K562 (cell line): ENCODE data around the gene SIKE1. TPM values are rescaled to one million over a fixed set of nuclear protein-coding genes. Genes with fewer than 3 reads are reported as not detected.

Experiments
- ATAC-seq: fragments of 200-7000 bp; cut with Tn5 transposase; 3 replicates; pipeline ENCODE4 v1.9.1; 2020; ENCODE audit warnings: moderate library complexity
- BruUV-seq: library from RNA; stranded (reverse); fragments of 400-500 nt; replicated peaks from 2 replicates; lab custom pipeline; 2021; lab: Mats Ljungman, UMichigan
- CTCF ChIA-PET: fragments of 300-600 bp; formaldehyde crosslinking; extraction: SDS; loops from one replicate; lab custom pipeline; 2021; ENCODE audit warnings: low intra/inter-chr PET ratio; lab: Yijun Ruan, JAX
- POLR2A ChIA-PET: fragments of 300-600, 350-650 bp; sonication (Branson Sonifier 250); formaldehyde crosslinking; extraction: SDS; loops from one replicate; lab custom pipeline; 2021; ENCODE audit warnings: antibody characterized with exemption, inconsistent platforms; lab: Yijun Ruan, JAX
- DNase-seq, 4 experiments: peaks; one replicate each; pipeline versions ENCODE4 v3.0.0 to v3.0.0-alpha.2; 2011 to 2018; ENCODE audit warnings: low spot score in 3 of 4, mixed read lengths in 3 of 4; ENCODE audit errors: extremely low read depth in 1 of 4
- FAIRE-seq: peaks from 2 replicates; lab custom pipeline; 2011; peaks lifted over from hg19 to GRCh38; lab: Jason Lieb, UNC
- H2AFZ ChIP-seq: 2 replicates; pipeline ENCODE4 v1.6.0; 2011; ENCODE audit warnings: low read depth, low read length, control low read depth, inconsistent platforms
- H3K27ac ChIP-seq: fragments of 200-600 bp; 3 replicates; pipeline ENCODE4 v1.8.0; 2011; ENCODE audit warnings: low read depth, mild to moderate bottlenecking, control low read depth, inconsistent platforms, low read length, moderate library complexity, mixed read lengths; ENCODE audit errors: extremely low read depth
- H3K27me3 ChIP-seq, 2 experiments: fragments of 300-600 bp in 1 of 2; 2 replicates in 1 of 2; 3 replicates in 1 of 2; pipeline versions ENCODE4 v1.6.0 to v1.8.0; 2011; ENCODE audit warnings: inconsistent platforms in 2 of 2, low read length in 2 of 2, mild to moderate bottlenecking in 1 of 2, mixed read lengths in 1 of 2, moderate library complexity in 1 of 2; ENCODE audit not compliant: control insufficient read depth in 2 of 2, insufficient read depth in 2 of 2
- H3K36me3 ChIP-seq: fragments of 300-600 bp; 3 replicates; pipeline ENCODE4 v1.8.0; 2011; ENCODE audit warnings: mild to moderate bottlenecking, low read length, inconsistent platforms; ENCODE audit not compliant: control insufficient read depth, insufficient read depth
- H3K4me1 ChIP-seq, 2 experiments: fragments of 200-600 bp in 1 of 2; replicated peaks in 1 of 2; 2 replicates in 1 of 2; 3 replicates in 1 of 2; pipeline versions ENCODE4 v1.5.1 to v1.8.0; 2011; ENCODE audit warnings: inconsistent platforms in 2 of 2, low read length in 2 of 2, mild to moderate bottlenecking in 1 of 2, mixed read lengths in 1 of 2, moderate library complexity in 1 of 2; ENCODE audit not compliant: control insufficient read depth in 2 of 2, insufficient read depth in 2 of 2
- H3K4me2 ChIP-seq: 2 replicates; pipeline ENCODE4 v1.6.1; 2011; ENCODE audit warnings: low read length, control low read depth, inconsistent platforms, mixed read lengths; ENCODE audit not compliant: insufficient read depth
- H3K4me3 ChIP-seq: fragments of 200-600 bp; sonication (generic), shearing (Covaris generic); 2 replicates; pipeline ENCODE4 v1.5.1; 2016; ENCODE audit warnings: control low read depth, inconsistent platforms
- H3K79me2 ChIP-seq: fragments of 200-600 bp; 3 replicates; pipeline ENCODE4 v1.8.0; 2011; ENCODE audit warnings: low read length, inconsistent platforms; ENCODE audit not compliant: control insufficient read depth, insufficient read depth
- H3K9ac ChIP-seq, 2 experiments: 2 replicates each; pipeline versions ENCODE4 v1.6.0 to v1.6.1; 2011; ENCODE audit warnings: low read depth in 2 of 2, low read length in 2 of 2, control low read depth in 1 of 2, inconsistent platforms in 1 of 2, mild to moderate bottlenecking in 1 of 2, mixed read lengths in 1 of 2; ENCODE audit not compliant: insufficient read depth in 1 of 2
- H3K9me1 ChIP-seq: one replicate; pipeline ENCODE4 v1.6.0; 2011; ENCODE audit warnings: inconsistent platforms, mild to moderate bottlenecking, low read length, moderate library complexity; ENCODE audit not compliant: control insufficient read depth, insufficient read depth
- H3K9me3 ChIP-seq: replicated peaks from 2 replicates; pipeline ENCODE4 v1.5.1; 2011; ENCODE audit warnings: low read depth, low read length, inconsistent platforms; ENCODE audit not compliant: control insufficient read depth, insufficient read depth
- H4K20me1 ChIP-seq: replicated peaks from 2 replicates; pipeline ENCODE4 v1.6.1; 2011; ENCODE audit warnings: low read length, inconsistent platforms, mixed read lengths; ENCODE audit not compliant: control insufficient read depth, insufficient read depth
- BCOR ChIP-seq: fragments of 450-650 bp; IDR thresholded peaks from 2 replicates; pipeline ENCODE4 v1.6.1; 2016
- E2F8 ChIP-seq: fragments of 450-650 bp; IDR thresholded peaks from 2 replicates; pipeline ENCODE4 v1.7.1; 2018; ENCODE audit warnings: mild to moderate bottlenecking, low read depth; ENCODE audit not compliant: partially characterized antibody
- KAT2B ChIP-seq: IDR thresholded peaks from one replicate; pipeline ENCODE4 v1.6.1; 2012; ENCODE audit warnings: low read depth, mild to moderate bottlenecking, control low read depth, inconsistent platforms, low read length, moderate library complexity
- SIN3A ChIP-seq, 2 experiments: fragments of 150-350 bp in 1 of 2; IDR thresholded peaks; 2 replicates each; pipeline ENCODE4 v1.6.1; 2011 to 2016; ENCODE audit warnings: borderline replicate concordance in 2 of 2, low read depth in 2 of 2, low read length in 2 of 2, mild to moderate bottlenecking in 2 of 2, moderate library complexity in 2 of 2; ENCODE audit not compliant: control insufficient read depth in 1 of 2
- SMAD4 ChIP-seq: fragments of 250-450 bp; sonication (Bioruptor Pico); conservative IDR thresholded peaks from 2 replicates; pipeline ENCODE4 v1.8.0; 2021; ENCODE audit warnings: inconsistent platforms, mild to moderate bottlenecking, moderate library complexity
- SRSF7 ChIP-seq: fragments of 200-400 bp; formaldehyde crosslinking; optimal IDR thresholded peaks from 2 replicates; pipeline ENCODE3; 2017; ENCODE audit warnings: mild to moderate bottlenecking, low read depth, low read length
- TAF1 ChIP-seq: IDR thresholded peaks from 2 replicates; pipeline ENCODE4 v1.6.1; 2011; ENCODE audit warnings: mild to moderate bottlenecking, low read length, moderate library complexity; ENCODE audit not compliant: insufficient read depth, control insufficient read depth, severe bottlenecking; ENCODE audit errors: extremely low read depth
- TFAP4 ChIP-seq: sonication (generic); formaldehyde crosslinking; IDR thresholded peaks from 2 replicates; pipeline ENCODE4 v1.8.0; 2022; ENCODE audit warnings: missing genetic modification reagents, mild to moderate bottlenecking, moderate library complexity, borderline replicate concordance
- ZBTB34 ChIP-seq: fragments of 250-450 bp; sonication (Bioruptor Pico); IDR thresholded peaks from 2 replicates; pipeline ENCODE4 v1.8.0; 2021; ENCODE audit warnings: mild to moderate bottlenecking, moderate library complexity
- ZC3H4 ChIP-seq: sonication (generic); formaldehyde crosslinking; IDR thresholded peaks from 2 replicates; pipeline ENCODE4 v1.9.0; 2021; ENCODE audit warnings: missing genetic modification reagents, borderline replicate concordance
- ZNF324 ChIP-seq: fragments of 250-450 bp; sonication (Bioruptor Pico); IDR thresholded peaks from 2 replicates; pipeline ENCODE4 v1.4.0; 2020; ENCODE audit warnings: mild to moderate bottlenecking
- ZNF354B ChIP-seq: fragments of 250-450 bp; sonication (Bioruptor Pico); IDR thresholded peaks from 2 replicates; pipeline ENCODE4 v1.4.0; 2020
- ZNF395 ChIP-seq: fragments of 200-800 bp; sonication (Bioruptor generic); IDR thresholded peaks from 2 replicates; pipeline ENCODE4 v1.6.1; 2017; ENCODE audit warnings: missing genetic modification characterization, missing compliant biosample characterization
- ZNF785 ChIP-seq: fragments of 250-450 bp; sonication (Bioruptor Pico); IDR thresholded peaks from 2 replicates; pipeline ENCODE4 v1.4.0; 2020; ENCODE audit warnings: mild to moderate bottlenecking
- WGBS: fragments of 100-300 bp; shearing (Covaris generic); methylation state at CpG from one replicate; pipeline ENCODE4 v1.1.6; 2016; ENCODE audit warnings: low coverage, mixed read lengths; ENCODE audit not compliant: insufficient coverage; ENCODE audit errors: missing lambda C conversion rate; 5-methylcytosine and 5-hydroxymethylcytosine counted together
- in situ Hi-C: fragments of 300-500 bp; cut with MboI; formaldehyde crosslinking; loops from 4 replicates; pipeline ENCODE4 v1.15.0; 2018; ENCODE audit warnings: inconsistent platforms, mixed read lengths
- intact Hi-C: fragments of 100-400 bp; cut with micrococcal nuclease; formaldehyde crosslinking; loops from 2 replicates; pipeline ENCODE4 v1.14.2; 2022
- polyA plus RNA-seq, 8 experiments: library from polyadenylated mRNA; depleted of rRNA in 4 of 8; stranded (reverse) in 5 of 8; unstranded in 3 of 8; fragments of >200 nt; fragmentation: Nextera tagmentation in 2 of 8; fragmentation: Illumina TruSeq in 1 of 8; extraction: Ambion mirVana in 2 of 8; extraction: Trizol in 1 of 8; gene quantifications; 2 replicates each; pipeline versions ENCODE4 v1.2.1 to v1.2.3, GENCODE V29; 2011 to 2014; ENCODE audit warnings: inconsistent platforms in 1 of 8, missing spikeins in 1 of 8
- total RNA-seq, 7 experiments: library from RNA; depleted of rRNA in 6 of 7; stranded (reverse); fragments of >200 nt in 6 of 7; fragmentation: Illumina TruSeq in 2 of 7; extraction: Trizol in 2 of 7; gene quantifications; 2 replicates each; pipeline versions ENCODE4 v1.2.1 to v1.2.3, GENCODE V29; 2011 to 2021; ENCODE audit warnings: low replicate concordance in 1 of 7

The SIKE1 gene
- total and polyA plus RNA-seq, 9 of the 15 experiments (the other 6 are each of a cell fraction or from before 2014, with no cell fraction given): 21.8 to 144 (median 76.3) TPM

- in situ Hi-C loops (no loop called here), intact Hi-C loops (loop anchor here (10.0 kb wide), 1 partner anchor 406 kb away; no protein-coding TSS in a partner anchor)
- Histone ChIP-seq H3K9me3 (no peaks in the 10 kb centered on the region), H4K20me1 (peaks cover 47% of the 10 kb centered on the region), H3K27ac (no peak overlapping the region), H2AFZ (no peak overlapping the region), H3K36me3 (peaks cover 83% of the 10 kb centered on the region), H3K4me2 (no peak overlapping the region), H3K4me1 (peaks cover 3 to 28% of the 10 kb centered on the region in 2 experiments; a peak in 4 of 5 replicates), H3K9ac (no peak overlapping the region), H3K4me3 (no peak overlapping the region), H3K9me1 (no peaks in the 10 kb centered on the region), H3K79me2 (peaks cover 100% of the 10 kb centered on the region), H3K27me3 (no peaks in the 10 kb centered on the region)
- DNase-seq: no peak
- no peak for ATAC-seq
- no peak for FAIRE-seq
- no TSS peak for BruUV-seq
- 89% methylated on average over 5 of the region's 5 CpGs for WGBS
- POLR2A ChIA-PET: interaction anchor here (0.8 to 1.7 kb wide), 4 partner anchors 9 to 114 kb away, joined by 3 to 8 read pairs (median 4); no protein-coding TSS in a partner anchor
- CTCF ChIA-PET: no interaction called here
- TF ChIP-seq KAT2B (no peak), TFAP4 (CRISPR knock-in tag) (no peak), ZNF354B (CRISPR knock-in tag) (no peak), E2F8 (no peak), SMAD4 (CRISPR knock-in tag) (no peak), ZNF395 (CRISPR knock-in tag) (no peak), ZBTB34 (CRISPR knock-in tag) (no peak), ZNF785 (CRISPR knock-in tag) (no peak), SIN3A (IDR thresholded peaks at IDR 0.05; ENCODE audit: borderline replicate concordance in 2 of 2, control insufficient read depth in 1 of 2, low read depth in 2 of 2, low read length in 2 of 2) (no peak), TAF1 (no peak), BCOR (no peak), ZNF324 (no peak), ZC3H4 (CRISPR knock-in tag) (no peak), SRSF7 (no peak)
Measured at GRCh38 chr1:114750780-114751179, 29.7 kb downstream of the SIKE1 start.
